ENCODE measurements around the gene SMPD4.
"Not testable (repeated sequence)": the region's sequence is repeated elsewhere in the genome, so short reads cannot be mapped to it uniquely, and the experiment has no call there.

Gene SMPD4

GRCh38 chr2:130185896-130186295, 4.5 kb upstream of the SMPD4 start:
- no peak for DNase-seq

- DNase-seq = no peak
Observed at GRCh38 chr2:130185436-130185835, 4.0 kb upstream of the SMPD4 start.

GRCh38 chr2:130183512-130184373, 2.3 kb upstream of the SMPD4 start:
- no peak for DNase-seq

- DNase-seq = not testable (repeated sequence)
Observed at GRCh38 chr2:130182826-130183511, 1.6 kb upstream of the SMPD4 start.

DNA sequence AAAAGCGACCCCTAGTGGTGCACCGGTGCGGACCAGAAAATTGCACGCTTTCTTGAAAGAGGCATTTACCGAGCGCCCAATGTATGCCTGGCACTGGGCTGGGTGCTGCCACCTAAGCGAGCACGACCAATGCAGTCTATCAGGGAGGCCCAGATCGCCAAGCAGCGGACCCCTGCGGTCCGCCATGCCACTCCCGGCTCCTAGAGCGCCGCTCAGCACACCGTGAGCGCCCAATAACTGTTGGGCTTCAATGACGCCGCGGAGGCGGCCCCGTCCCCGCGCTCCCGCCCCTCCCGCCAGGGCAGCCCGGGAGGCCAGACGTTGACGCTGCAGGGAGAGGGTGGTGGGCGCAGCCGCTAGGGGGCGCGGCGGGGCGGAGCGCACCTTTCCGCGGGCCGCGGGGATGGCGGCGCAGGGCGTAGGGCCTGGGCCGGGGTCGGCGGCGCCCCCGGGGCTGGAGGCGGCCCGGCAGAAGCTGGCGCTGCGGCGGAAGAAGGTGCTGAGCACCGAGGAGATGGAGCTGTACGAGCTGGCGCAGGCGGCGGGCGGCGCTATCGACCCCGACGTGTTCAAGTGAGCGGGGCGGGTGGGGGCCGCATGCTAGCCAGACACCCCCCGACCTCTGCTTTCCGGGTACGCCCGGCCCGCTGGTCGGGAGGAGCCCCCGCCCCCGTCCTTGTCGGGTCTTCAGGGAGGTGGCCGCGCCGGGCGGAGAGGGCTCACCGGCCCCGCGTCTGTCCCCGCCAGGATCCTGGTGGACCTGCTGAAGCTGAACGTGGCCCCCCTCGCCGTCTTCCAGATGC, 679 bp upstream of the SMPD4 start, which contains the start of gene MZT2B:
Gene MZT2B (plus strand): TSS at position 383 of the 803 bp plus-strand sequence. CDS start 21 bp downstream, at position 404.
- DNase-seq = peak; percentile 35

DNA sequence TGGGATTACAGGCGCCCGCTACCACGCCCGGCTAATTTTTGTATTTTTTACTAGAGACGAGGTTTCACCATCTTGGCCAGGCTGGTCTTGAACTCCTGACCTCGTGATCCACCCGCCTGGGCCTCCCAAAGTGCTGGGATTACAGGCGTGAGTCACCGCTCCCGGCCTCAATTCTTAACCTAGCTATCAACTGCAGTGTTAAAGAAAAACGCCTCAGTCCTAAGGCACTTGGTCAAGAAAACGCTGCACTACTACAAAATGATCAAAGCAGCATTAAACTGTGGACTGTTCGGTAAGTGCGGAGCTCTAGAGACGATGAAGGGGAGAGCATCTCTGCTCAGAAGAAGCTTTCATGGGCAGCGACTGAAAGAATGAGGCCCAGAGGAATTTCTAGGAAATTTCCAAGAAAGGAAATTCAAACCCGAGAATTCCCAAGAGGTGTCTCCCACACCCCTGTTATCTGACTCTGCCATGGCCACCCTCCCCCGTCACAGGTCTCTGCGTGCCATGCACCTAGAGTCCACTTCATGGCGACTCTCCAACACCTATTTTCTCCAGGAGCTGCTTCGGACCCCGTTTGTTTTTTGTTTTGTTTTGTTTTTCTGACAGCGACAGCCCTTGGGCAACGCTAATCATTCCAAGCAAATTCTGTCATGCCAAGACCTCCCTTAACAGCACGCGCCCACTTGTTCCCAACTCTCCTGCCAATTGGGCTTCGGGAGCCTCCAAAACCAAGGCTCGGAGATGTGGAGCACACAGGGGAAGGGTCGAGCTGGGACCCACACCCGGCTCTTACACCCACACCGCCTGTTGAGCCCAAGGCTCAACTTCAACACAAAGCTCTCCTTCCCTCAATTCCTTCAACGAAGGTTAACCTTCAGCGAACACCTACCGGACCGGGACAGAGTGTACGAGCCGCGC, 738 bp downstream of the SMPD4 start:
- DNase-seq = not testable (repeated sequence)

- DNase-seq = not testable (repeated sequence)
Observed at GRCh38 chr2:130174866-130175265, 6.5 kb downstream of the SMPD4 start.

GRCh38 chr2:130169896-130170295, 11.5 kb downstream of the SMPD4 start:
- no peak for DNase-seq

DNA sequence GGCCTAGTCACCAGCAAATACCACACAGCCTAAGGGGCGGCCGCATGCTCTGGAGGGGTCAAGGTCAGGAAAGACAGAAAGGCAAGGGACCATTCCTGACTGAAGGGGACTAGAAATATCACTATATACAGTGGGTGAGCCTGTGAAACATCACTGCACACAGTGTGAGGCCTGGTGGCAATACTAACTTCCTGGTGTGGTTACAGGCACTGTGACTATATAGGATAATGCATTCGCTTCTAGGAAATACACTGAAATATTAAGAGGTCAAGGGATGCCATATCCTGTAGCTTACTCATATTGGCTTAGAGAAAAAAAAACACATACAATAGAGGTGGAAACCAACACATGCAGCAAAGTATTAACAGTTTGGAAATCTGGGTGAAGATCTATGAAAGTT, 12.2 kb downstream of the SMPD4 start:
- not testable (repeated sequence) for DNase-seq

DNA sequence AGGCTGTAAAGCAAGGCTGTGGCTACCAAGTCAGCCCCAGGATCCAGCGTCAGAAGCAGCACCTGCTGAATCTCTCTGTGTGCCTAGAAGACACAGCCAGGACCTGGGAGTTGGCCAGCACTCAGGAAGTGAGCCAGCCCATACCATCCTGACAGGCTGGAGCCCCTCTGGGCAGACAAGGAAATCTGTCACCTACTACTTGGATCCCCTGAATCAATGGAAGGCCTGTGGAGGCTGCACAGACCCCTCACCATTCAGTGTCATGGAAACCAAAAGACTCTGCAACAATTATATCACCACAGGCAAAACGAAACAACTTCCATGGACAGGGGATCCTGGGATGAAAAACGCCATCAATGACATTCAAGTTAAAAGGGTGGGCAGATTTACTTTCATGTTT, 14.8 kb downstream of the SMPD4 start:
- DNase-seq = not testable (repeated sequence)

- DNase-seq = no peak
Observed at GRCh38 chr2:130165293-130166016, 15.9 kb downstream of the SMPD4 start.

DNA sequence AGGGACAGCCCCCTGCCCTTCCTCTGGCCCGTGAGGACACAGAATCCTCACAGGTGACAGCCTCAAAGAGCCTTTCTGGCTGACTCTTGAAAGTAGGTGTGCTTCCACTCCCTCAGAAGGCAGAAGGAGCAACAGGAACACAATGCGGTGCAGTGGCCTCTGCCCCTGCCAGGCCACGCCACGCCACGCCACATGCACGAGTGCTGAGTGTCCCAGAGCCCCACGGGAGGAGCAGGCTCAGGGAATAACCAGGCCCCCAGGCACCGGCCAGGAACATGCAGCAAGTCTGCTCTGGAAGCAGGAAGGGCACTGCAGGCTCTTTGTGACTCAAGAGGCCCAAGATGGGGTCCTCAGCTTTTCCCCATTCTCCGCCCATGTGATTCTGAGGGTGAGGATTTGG, 18.4 kb downstream of the SMPD4 start:
- DNase-seq = no peak

GRCh38 chr2:130162486-130162885, 18.9 kb downstream of the SMPD4 start:
- DNase-seq = not testable (repeated sequence)

DNA sequence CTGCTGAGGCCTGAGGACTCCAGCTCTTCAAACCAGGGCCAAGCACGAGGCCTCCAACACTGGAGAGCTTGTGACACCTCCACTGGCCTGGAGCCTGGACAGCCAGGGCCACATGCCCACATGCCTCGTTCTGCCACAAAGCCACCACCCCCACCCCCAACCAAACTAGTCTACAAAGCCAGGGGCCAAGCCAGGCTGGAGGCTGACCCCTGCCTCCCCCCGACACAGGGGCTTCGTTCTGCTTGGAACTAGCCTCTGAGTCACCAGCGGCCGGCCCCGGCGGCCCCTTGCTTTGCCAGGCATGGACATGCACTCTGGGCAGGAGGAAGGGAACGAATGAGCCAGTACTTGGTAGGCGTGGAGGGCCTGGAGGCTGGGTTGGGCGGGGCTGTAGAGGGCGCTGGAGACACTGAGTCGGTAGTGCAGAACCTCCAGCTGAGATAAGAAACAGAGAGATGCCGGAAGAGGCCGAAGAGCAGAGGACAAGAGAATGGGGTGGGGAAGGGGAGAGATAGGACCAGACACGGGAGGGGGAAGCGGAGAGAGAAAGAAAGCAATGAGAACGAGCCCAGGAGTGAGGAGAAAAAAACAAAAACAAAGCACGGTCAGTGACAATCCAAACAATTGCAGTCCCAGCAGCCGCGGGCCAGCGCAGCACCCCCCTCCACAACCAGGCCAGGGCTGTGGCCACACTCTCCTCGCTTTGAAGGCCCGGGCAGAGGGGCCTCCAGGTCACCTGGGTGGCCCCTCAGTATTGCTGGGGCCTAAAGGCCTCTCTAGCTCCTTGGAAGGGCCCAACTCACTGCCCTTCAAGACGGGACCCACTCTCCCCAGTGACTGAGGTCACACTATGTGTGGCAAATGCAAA, 20.3 kb downstream of the SMPD4 start:
- DNase-seq = not testable (repeated sequence)

DNA sequence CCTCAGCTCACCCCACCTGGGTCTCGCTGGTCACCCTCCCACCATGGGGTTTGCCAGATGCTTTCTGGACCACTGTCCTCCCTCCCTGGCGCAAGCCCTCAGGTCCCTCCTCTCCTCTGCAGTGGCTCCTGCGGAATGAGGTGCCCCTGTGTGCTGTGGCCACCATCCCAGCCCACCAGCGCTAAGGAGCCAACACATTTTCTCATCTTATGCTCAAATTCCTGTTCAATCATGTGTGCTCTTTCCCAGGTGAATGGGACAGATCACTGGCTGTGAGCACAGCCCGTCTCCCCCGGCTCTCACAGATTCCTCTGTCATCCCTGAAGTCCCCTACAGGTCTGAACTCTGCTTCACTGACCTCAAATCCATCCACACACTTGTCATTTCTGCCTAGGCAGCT, 21.3 kb downstream of the SMPD4 start:
- DNase-seq = no peak

GRCh38 chr2:130159376-130159775, 22.0 kb downstream of the SMPD4 start:
- not testable (repeated sequence) for DNase-seq

GRCh38 chr2:130158631-130159030, 22.8 kb downstream of the SMPD4 start:
- no peak for DNase-seq

- DNase-seq = not testable (repeated sequence)
Observed at GRCh38 chr2:130157825-130158514, 23.4 kb downstream of the SMPD4 start.

- not testable (repeated sequence) for DNase-seq
Observed at GRCh38 chr2:130157354-130157753, 24.0 kb downstream of the SMPD4 start.

DNA sequence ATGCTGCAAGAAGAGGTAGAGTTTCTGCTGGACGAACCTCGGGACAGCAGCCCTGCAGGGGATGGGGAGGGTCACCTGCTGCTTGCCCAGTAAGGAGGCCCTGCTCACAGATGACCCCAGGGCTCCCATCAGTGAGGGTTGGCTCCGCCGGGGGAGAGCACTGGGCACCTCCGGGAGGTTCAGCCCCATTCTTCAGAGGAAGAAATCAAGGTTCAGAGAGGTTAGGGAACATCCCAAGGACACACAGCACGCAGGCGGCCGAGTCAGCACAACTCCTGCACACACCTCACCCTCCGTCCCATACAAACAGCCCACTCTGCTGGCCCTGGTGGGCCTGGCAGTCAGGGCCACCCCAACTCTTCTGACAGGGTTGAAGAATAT, 24.8 kb downstream of the SMPD4 start:
- DNase-seq = no peak
